Erythroblast (primary cell): Measurements from ENCODE around the gene APBB2.

Experiments used
- GATA1 ChIP-seq: IDR thresholded peaks from 2 replicates; pipeline ENCODE4 v1.6.1; 2011; ENCODE audit warnings: low read depth, mild to moderate bottlenecking, control low read depth, low read length, moderate library complexity
- POLR2A ChIP-seq: IDR thresholded peaks from 2 replicates; pipeline ENCODE4 v1.6.1; 2011; ENCODE audit warnings: mild to moderate bottlenecking, low read length

GRCh38 chr4:41137879-41138278 lies 76.5 kb downstream of the APBB2 start:
- TF ChIP-seq POLR2A (no peak), GATA1 (no peak)
